Daoy (cell line): Measurements from ENCODE around the gene CD109. TPM values are rescaled to one million over a fixed set of nuclear protein-coding genes. Genes with fewer than 3 reads are reported as not detected.
"Not testable (repeated sequence)": the region's sequence is repeated elsewhere in the genome, so short reads cannot be mapped to it uniquely, and the experiment has no call there.

Source experiments
- DNase-seq: peaks from one replicate; pipeline ENCODE4 v3.0.0-alpha.2; 2015; ENCODE audit warnings: low read depth
- total RNA-seq: library from RNA; depleted of rRNA; stranded (reverse); fragments of >200 nt; shearing (Covaris generic); gene quantifications from 2 replicates; pipeline ENCODE4 v1.2.3, GENCODE V29; 2014; rRNA removed

The CD109 gene
- 34.0 and 36.6 TPM in 2 replicates for total RNA-seq

DNA sequence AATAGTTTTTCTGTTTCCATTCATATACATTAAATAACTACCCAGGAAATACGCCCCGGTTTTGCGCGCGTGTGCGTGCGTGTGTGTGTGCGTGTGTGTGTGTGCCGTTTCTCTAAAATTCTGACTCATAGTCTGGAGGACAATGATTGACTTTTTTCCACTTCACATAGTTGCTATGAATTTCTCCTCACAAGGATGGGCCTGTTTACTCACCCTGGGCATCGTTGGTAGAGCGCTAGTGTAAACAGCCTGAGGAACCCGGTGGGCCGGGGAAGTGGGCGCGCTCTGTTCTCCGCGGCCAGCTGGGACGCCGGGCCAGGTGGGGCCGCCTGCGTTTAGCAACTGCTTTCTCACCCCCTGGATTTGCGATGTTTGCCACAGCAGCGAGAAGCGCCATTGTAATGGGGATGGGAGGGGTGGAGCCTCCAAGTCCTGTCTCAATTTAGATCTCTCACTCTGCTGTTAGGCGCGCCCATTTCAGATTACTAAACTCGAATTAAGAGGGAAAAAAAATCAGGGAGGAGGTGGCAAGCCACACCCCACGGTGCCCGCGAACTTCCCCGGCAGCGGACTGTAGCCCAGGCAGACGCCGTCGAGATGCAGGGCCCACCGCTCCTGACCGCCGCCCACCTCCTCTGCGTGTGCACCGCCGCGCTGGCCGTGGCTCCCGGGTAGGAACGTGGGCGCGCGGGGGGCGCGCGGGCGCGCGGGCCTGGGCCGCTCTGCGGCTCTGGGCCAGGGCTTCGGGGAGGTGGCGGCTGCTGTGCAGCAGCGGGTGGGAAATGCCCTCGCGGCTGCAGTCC, at the start of gene CD109:
TSS of gene CD109 (plus strand) at position 585 of the 803 bp plus-strand sequence. CDS start at position 598, 13 bp downstream.
- peak; percentile 83 for DNase-seq

DNA sequence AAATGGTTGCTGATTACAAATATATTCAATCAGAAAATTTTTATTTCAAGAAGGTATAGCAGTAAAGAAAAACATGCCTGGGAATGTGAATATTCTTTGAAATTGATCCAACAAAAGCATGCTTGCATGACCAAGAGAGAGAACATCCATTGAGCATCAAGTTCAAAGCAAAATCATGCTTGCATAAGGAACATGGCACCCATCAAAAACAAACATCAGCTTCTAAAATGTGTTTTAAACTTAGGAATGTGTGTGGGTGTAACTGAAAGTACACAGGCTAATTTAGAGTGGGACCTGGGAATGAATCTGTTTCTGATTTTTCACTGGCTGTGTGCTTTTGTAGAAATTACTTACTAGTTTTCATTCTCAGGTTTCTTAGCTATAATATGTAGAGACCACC, 47.8 kb upstream of the CD109 start:
- no peak for DNase-seq

DNA sequence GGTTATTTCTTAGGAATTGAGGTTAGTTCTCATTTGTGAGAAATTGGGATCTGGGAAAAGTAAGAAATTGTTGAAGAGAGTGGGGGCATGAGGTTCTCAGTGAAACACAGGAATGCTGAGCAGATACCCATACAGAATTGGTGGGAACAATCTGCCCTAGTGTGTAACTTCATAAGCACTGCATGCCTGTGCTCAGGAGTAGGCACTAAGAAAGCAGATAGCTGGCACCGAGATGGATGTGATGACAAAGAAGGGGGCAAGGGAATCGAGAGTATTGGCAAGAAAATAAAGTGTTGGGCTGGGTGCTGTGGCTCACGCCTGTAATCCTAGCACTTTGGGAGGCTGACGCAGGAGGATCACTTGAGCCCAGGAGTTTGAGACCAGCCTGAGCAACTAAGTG, 46.2 kb upstream of the CD109 start:
- no peak for DNase-seq

DNA sequence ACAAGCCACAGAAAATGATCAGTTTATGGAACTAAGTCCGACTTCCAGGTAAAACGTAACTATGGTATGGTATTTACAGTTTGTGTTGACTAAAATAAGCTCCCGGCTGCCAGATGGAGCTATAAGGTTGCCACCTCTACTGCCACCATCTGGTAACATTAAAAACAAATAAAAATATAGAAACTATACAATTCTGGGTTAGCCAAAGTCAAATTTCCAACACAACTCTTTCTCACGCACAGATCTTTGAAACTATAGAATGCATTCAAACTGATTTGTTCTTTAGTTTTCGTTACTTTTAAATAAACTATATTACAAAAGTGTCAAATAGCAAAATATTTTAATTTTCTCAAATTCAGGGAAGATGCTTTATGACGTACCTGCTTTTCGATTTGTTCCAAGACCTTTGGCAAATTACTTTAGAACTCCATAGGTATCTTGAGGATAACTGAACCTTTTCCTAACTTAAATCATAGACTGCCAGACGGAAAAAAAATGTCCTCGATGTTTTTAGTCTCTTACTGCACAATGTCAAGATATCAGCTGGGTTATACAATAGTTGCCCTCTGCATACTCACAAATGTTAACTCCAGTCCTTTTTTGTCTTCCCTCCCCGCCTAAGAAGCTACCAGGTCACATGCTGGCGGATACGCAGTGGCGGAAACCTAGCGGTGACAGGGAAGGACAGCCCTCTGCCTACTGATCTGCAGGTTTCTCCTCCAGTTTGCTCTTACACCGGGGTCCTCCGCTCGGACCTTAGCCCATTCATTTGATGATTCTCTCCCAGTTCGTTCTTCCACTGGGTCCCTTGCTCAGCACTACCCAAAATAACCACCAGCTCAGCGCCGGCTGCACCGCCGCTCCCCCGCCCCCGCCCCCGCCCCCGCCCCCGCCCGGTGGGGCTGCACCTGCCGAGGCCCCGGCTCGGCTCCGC, 43.1 kb upstream of the CD109 start:
- peak; percentile 70 for DNase-seq

GRCh38 chr6:73653571-73654424, 42.2 kb upstream of the CD109 start, which contains the start of gene SLC17A5:
Gene SLC17A5, minus strand, starts transcription at chr6:73653992. Its CDS starts 106 bp downstream, at chr6:73653886.
- peak; percentile 96 for DNase-seq

DNA sequence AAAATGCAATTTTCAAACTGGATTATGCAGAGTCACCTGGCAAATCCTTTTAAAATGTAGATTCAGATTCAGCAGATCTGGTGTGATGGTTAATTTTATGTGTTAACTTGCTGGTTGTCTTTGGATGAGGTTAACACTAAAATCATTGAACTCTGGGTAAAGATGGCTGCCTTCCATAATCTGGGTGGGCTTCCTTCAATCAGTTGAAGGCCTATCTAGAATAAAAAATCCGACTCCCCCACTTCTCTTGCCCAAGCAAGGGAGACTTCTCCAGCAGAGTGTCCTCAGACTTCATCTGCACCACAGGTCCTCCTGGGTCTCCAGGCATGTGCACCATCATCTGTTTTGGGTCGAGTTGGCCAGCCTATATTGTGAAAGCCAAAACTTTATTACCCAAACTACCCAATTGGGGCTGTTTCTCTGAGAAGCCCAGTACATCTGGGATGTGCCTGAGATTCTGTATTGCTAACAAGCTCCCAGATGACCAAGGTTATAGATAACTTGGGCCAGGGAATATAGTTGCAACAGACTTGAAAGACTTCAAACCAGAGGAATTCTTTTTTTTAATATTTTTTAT, 40.6 kb upstream of the CD109 start:
- no peak for DNase-seq

DNA sequence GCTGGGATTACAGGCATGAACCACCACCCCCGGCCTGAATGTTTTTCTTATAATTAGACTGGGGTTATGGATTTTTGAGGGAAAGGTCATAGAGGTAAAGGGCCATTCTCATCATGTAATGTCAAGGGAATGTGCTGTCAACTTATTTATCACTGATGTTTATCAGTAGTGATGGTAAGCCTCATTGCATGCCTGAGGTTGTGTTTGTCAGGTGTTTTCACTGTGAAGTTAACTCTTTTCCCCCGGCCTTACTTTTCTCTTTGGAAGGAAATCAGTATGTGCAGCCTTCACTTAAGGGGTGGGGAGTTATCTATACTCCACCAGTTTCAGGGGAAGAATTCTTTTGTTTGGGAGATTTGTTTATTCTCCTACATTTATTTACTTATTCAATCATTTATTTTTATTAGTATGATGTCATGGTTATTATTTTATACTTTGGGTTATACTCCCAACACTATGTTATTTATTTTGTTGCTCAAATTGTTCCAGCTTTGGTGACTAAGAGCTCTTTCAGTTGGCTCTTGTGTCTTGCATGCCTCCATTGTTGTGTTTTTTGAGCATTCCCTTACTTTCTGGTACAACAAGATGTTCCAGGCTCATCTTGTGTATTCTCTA, 39.4 kb upstream of the CD109 start:
- no peak for DNase-seq

DNA sequence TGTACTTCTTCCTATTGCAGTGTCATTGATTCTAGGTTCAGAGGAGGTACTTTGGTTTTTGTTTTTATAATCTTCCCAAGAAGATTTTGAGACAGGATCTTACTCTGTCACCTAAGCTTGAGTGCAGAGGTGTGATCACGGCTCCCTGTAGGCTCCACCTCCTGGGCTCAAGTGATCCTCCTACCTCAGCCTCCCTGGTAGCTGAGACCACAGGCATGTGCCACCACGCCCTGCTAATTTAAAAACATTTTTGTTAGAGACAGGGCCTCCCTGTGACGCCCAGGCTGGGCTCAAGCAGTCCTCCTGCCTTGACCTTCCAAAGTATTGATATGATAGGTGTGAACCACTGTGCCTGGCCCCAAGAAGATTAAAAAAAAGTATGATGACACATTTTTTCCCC, 38.8 kb upstream of the CD109 start:
- DNase-seq, result peak; percentile 29

DNA sequence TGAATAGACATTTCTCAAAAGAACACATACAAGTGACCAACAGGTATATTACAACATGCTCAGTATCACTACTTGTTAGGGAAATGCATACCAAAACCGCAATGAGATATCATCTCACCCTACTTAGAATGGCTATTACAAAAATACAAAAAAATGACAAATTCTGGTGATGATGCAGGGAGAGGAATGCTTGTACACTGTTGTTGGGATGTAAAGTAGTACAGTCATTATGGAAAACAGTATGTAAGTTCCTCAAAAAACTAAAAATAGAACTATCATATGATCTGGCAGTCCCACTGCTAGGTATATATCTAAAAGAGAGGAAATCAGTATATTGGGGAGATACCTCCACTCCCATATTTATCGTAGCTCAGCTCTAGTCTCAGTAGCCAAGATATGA, 31.3 kb upstream of the CD109 start:
- no peak for DNase-seq

DNA sequence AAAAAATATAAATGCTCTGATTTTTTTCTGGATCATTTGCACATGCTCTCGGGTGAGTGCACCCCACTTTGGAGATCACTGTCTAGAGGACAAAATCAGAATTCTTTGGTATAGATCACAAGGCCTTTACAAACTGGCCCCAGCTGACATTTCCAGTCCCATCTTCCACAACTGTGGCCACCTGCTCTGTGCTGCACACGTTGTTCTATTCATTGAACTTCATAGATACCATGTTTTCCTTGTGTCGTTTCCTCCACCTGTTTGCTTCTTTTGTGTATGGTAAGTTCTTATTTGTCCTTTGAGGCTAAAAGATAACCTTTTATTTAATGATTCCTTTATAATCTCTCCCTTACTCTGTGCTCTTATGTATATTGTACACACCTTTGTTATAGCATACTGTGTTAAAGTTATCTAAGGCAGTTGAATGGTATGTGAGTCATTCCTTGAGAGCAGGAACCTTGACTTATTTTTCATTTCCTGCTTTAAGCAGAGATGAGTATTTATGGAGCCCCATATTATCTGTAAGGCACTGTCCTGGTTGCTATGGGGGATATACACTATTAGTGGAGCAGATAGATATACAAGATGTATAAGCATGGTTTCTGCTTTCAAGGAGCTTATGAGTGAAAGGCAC, 30.2 kb upstream of the CD109 start:
- no peak for DNase-seq

DNA sequence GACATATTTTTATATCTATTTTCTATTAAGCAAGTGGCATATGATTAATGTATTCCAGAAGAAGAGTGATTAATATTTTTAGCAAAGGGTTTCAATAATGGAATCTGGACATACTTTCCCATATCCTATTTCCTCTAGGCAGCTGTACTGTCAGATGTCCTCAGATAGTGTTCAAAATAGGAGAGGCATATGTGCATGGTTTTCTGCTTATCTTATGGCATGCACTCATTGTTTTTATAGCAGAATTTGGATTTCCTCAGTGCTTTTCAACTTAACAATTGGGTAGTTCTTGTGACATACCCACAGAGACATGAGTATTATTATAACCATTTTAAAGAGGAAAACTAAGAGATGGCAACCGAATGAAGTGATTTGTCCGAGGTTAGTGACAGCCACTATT, 29.6 kb upstream of the CD109 start:
- no peak for DNase-seq

DNA sequence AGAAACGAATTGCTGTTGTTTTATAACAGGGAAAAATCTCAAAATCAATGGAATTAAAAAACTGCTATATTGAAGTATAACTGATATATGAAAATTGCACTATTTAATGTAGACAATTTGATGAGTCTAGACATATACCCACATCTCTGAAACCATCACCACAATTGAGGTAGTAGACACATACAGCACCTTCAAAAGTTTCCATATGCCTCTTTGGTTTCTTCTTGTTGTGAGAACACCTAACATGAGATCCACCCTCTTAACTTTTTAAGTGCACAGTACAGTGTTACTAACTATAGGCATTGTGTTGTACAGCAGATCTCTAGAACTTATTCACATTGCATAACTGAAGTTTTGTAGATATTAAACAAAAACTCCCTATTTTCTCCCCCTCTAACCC, 28.2 kb upstream of the CD109 start:
- no peak for DNase-seq

- no peak for DNase-seq
Measured at GRCh38 chr6:73669005-73669404, 27.0 kb upstream of the CD109 start.

DNA sequence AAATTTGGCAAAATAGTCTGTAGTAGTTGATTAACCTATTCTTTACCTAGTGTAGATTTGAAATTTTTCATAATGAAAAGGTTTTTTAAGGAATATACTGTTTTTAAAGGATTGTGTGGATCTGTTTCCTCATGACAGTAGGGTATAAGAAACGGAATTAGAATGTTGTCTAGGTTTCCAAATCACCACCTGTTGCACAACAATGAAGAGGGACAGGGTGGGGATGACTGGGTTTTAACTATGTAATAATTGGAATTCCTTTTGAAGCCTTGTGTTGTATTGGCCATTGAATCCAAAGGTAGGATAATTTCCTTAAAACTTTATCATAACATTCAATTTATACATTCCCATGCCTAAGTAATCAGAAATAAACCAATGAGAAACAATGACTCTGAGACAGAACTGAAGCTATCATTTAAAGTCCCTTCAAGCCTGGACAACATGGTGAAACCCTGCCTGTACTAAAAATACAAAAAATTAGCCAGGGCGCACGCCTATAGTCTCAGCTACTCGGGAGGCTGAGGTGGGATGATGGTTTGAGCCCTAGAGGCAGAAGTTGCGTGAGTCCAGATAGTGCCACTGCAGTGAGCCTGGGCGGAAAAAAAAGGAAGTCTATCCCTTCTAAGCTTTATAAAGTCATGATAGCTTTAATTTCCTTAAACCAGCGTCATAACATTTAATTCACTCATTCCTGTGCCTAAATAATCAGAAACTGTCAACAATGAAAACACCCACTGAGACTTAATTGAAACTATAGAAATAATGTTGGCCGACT, 23.9 kb upstream of the CD109 start:
- DNase-seq, result no peak

DNA sequence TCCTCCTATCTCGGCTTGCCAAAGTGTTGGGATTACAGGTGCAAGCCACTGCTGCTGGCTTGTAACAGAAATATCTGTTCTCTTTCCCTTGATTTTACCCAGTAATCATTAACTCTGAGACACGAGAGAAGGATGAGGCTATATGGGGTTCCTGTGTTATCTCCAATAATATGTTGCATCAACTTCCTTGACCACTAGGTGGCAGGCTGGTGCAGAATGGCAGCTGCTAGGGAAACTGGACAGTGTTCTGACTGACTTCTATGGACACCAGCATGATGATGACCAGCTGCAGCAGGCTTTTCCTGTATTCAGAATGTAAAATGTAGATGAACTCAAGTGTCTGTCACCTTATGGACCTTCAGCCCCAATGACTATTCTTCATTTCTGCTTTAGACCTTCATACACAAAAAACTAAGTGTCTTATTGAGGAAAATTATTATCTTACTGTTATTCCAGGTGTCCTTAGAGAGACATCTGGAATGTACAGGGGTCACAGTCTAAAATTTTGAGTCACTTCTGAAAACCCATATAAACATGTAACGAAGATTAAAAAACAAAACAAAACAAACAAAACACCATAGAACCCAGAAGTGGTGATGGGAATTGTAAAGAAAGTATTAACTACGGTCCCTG, 20.4 kb upstream of the CD109 start:
- peak; percentile 84 for DNase-seq

DNA sequence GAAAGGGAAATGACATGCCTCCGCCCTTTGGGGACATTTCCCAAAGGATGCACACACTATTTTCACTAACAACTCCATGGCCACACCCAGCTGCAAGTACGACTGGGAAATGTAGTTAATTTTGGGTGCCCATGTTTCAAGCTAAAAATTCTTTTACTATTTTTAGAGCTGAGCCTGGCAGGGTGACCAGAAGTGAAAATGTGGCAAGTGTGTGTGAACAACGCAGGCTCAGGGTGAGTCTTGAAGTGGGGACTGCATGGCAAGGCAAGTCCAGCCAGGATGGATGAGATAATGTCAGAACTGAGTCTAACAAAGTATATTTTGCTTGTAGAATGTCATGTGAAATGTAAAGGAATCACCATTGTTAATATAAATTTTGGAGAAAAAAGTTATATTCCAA, 17.0 kb upstream of the CD109 start:
- no peak for DNase-seq

DNA sequence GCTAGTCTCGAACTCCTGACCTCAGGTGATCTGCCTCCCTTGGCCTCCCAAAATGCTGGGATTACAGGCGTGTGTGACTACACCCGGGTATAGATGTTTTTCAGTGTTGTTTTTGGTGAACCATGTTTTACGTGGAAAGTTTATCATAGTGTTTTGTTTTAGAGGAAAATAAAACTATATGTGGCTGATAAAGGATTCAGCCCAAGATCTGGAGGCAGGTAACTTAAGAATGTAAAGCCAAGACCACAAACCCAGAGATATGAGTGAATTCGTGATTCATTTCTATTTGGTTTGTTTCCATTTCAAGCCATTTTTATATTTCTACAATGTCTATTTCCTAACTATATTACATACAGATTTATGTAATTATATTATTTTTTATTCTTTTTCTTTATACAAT, 16.2 kb upstream of the CD109 start:
- DNase-seq, result not testable (repeated sequence)

GRCh38 chr6:73680289-73680918, 15.6 kb upstream of the CD109 start:
- DNase-seq, result no peak

DNA sequence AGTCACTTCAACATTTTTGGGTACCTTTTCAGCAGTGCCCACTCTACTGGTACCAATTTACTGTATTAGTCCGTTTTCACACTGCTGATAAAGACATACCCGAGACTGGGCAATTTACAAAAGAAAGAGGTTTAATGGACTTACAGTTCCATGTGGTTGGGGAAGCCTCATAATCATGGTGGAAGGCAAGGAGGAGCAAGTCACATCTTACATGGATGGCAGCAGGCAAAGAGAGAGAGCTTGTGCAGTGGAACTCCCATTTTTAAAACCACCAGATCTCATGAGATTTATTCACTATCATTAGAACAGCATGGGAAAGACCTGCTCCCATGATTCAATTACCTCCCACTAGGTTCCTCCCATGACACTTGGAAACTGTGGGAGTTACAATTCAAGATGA, 12.4 kb upstream of the CD109 start:
- DNase-seq, result not testable (repeated sequence)
